Panc1 (cell line): ENCODE data around the gene USH1C. TPM values are rescaled to one million over a fixed set of nuclear protein-coding genes. Genes with fewer than 3 reads are reported as not detected.
A peak's percentile ranks its signal among the peaks of the same experiment; 100 is the strongest.

Experiments
- ATAC-seq: fragments of 200-7000 bp; cut with Tn5 transposase; 2 replicates; pipeline ENCODE4 v1.9.1; 2020; ENCODE audit warnings: mild to moderate bottlenecking, moderate library complexity
- BruUV-seq: library from RNA; stranded (reverse); fragments of 400-500 nt; replicated peaks from 2 replicates; lab custom pipeline; 2021; lab: Mats Ljungman, UMichigan
- CTCF ChIA-PET: fragments of 300-600 bp; sonication (Branson Sonifier 250); formaldehyde crosslinking; loops from one replicate; lab custom pipeline; 2022; ENCODE audit warnings: antibody characterized with exemption; lab: Charles Lee
- POLR2A ChIA-PET: fragments of 300-600 bp; sonication (Branson Sonifier 250); formaldehyde crosslinking; loops from one replicate; lab custom pipeline; 2022; ENCODE audit warnings: antibody characterized with exemption; lab: Charles Lee
- DNase-seq: peaks from one replicate; pipeline ENCODE4 v3.0.0-alpha.2; 2010; ENCODE audit warnings: low read depth, low spot score
- H3K27ac ChIP-seq: 2 replicates; pipeline ENCODE4 v1.5.1; 2011; ENCODE audit warnings: mild to moderate bottlenecking, low read length, inconsistent platforms
- H3K27me3 ChIP-seq: fragments of 200-500 bp; sonication (Bioruptor generic); 2 replicates; pipeline ENCODE4 v1.6.0; 2014; ENCODE audit warnings: low read length, inconsistent platforms; ENCODE audit not compliant: control insufficient read depth, insufficient read depth
- H3K36me3 ChIP-seq: fragments of 200-500 bp; sonication (Bioruptor generic); 2 replicates; pipeline ENCODE4 v1.5.1; 2014; ENCODE audit warnings: inconsistent platforms, mild to moderate bottlenecking, low read length, moderate library complexity; ENCODE audit not compliant: control insufficient read depth, insufficient read depth
- H3K4me1 ChIP-seq: 2 replicates; pipeline ENCODE4 v1.5.1; 2011; ENCODE audit warnings: inconsistent platforms, mild to moderate bottlenecking, low read length, moderate library complexity; ENCODE audit not compliant: control insufficient read depth, insufficient read depth
- H3K4me3 ChIP-seq, 2 experiments: 2 replicates each; pipeline ENCODE4 v1.5.1; 2011 to 2012; ENCODE audit warnings: low read depth in 2 of 2, low read length in 2 of 2, mild to moderate bottlenecking in 2 of 2, inconsistent platforms in 1 of 2, moderate library complexity in 1 of 2
- H3K9me3 ChIP-seq: fragments of 200-500 bp; sonication (Bioruptor generic); 2 replicates; pipeline ENCODE4 v1.5.1; 2014; ENCODE audit warnings: low read depth, mild to moderate bottlenecking, inconsistent platforms, low read length, moderate library complexity; ENCODE audit not compliant: control insufficient read depth, insufficient read depth
- CTCF ChIP-seq: fragments of 450-650 bp; IDR thresholded peaks from 2 replicates; pipeline ENCODE4 v1.5.1; 2017; ENCODE audit warnings: mild to moderate bottlenecking
- POLR2AphosphoS5 ChIP-seq: IDR thresholded peaks from 2 replicates; pipeline ENCODE4 v1.6.1; 2012; ENCODE audit warnings: mild to moderate bottlenecking, low read depth, low read length, moderate library complexity
- REST ChIP-seq, 2 experiments: IDR thresholded peaks; 2 replicates each; pipeline ENCODE4 v1.6.1; 2011 to 2012; ENCODE audit warnings: low read depth in 2 of 2, control low read depth in 1 of 2, low read length in 1 of 2, mild to moderate bottlenecking in 1 of 2, moderate library complexity in 1 of 2; ENCODE audit not compliant: insufficient read depth in 1 of 2
- SIN3A ChIP-seq: IDR thresholded peaks from 2 replicates; pipeline ENCODE4 v1.6.1; 2012; ENCODE audit warnings: low read depth, mild to moderate bottlenecking, low read length, moderate library complexity, borderline replicate concordance; ENCODE audit not compliant: insufficient read depth
- TCF7L2 ChIP-seq: IDR thresholded peaks from 2 replicates; pipeline ENCODE4 v1.6.1; 2011; ENCODE audit warnings: mild to moderate bottlenecking, low read depth, low read length, inconsistent platforms
- in situ Hi-C: cut with HindIII; loops from 2 replicates; pipeline ENCODE4 v1.10.0; 2016; ENCODE audit warnings: low sequenced_read_pairs, low pct_unique_long_range_greater_than_20kb
- intact Hi-C: fragments of 100-400 bp; cut with micrococcal nuclease; formaldehyde crosslinking; loops from one replicate; pipeline ENCODE4 v1.10.0; 2022; ENCODE audit not compliant: unreplicated experiment
- total RNA-seq: library from RNA; stranded (reverse); gene quantifications from one replicate; pipeline ENCODE4 v1.2.1, GENCODE V29; 2021; ENCODE audit not compliant: unreplicated experiment

USH1C gene
- total RNA-seq, 1 experiment from 2014 or later, result not detected

- Histone ChIP-seq H3K4me1 (no peaks in the 10 kb centered on the region), H3K4me3 (peak overlapping the region; percentile 38 to 40), H3K36me3 (no peaks in the 10 kb centered on the region; the same call in 1 of the 2 replicates), H3K9me3 (no peaks in the 10 kb centered on the region), H3K27ac (no peak overlapping the region), H3K27me3 (peaks cover 20% of the 10 kb centered on the region)
- TF ChIP-seq CTCF, result no peak
- TF ChIP-seq POLR2AphosphoS5, result no peak
- TF ChIP-seq TCF7L2, result no peak
- no peak for TF ChIP-seq SIN3A
- TF ChIP-seq REST (IDR thresholded peaks at IDR 0.05; ENCODE audit: insufficient read depth in 1 of 2, low read depth in 2 of 2, low read length in 1 of 2), result no peak
- peak; percentile 26; the same call in 1 of the 2 replicates for ATAC-seq
- no TSS peak for BruUV-seq
- DNase-seq, result no peak
- in situ Hi-C loops, result no loop called here
- intact Hi-C loops, result no loop called here
- POLR2A ChIA-PET, result interaction anchor here (0.5 to 0.6 kb wide), 2 partner anchors 17 to 86 kb away, joined by 7 to 14 read pairs; no protein-coding TSS in a partner anchor
- CTCF ChIA-PET, result interaction anchor here (1.3 kb wide), 1 partner anchor 92 kb away, joined by 4 read pairs; no protein-coding TSS in a partner anchor
These were observed 68.4 kb downstream of the USH1C start for GRCh38 chr11:17475666-17476316.

- POLR2A ChIA-PET, result no interaction called here
- in situ Hi-C loops, result no loop called here
- peaks cover 13% of the 10 kb centered on the region for H3K27me3 ChIP-seq
- no peaks in the 10 kb centered on the region for H3K9me3 ChIP-seq
- H3K4me1 ChIP-seq, result no peaks in the 10 kb centered on the region
- H3K27ac ChIP-seq, result no peak overlapping the region
- TF ChIP-seq CTCF (peak; percentile 44; the same call in 1 of the 2 replicates), REST (IDR thresholded peaks at IDR 0.05; ENCODE audit: insufficient read depth in 1 of 2, low read depth in 2 of 2, low read length in 1 of 2) (no peak), TCF7L2 (no peak), SIN3A (no peak), POLR2AphosphoS5 (no peak)
- no peaks in the 10 kb centered on the region; the same call in 1 of the 2 replicates for H3K36me3 ChIP-seq
- no TSS peak for BruUV-seq
- ATAC-seq (peak; percentile 79), DNase-seq (no peak)
- no peak overlapping the region for H3K4me3 ChIP-seq
- intact Hi-C loops, result no loop called here
- CTCF ChIA-PET, result no interaction called here
These were observed 71.0 kb downstream of the USH1C start for GRCh38 chr11:17473071-17473744.
